ENCODE results near the gene RAB27B.

GRCh38 chr18:54878159-54878622 is 49.9 kb downstream of the RAB27B start:
- TF ChIP-seq, protein P1, sequence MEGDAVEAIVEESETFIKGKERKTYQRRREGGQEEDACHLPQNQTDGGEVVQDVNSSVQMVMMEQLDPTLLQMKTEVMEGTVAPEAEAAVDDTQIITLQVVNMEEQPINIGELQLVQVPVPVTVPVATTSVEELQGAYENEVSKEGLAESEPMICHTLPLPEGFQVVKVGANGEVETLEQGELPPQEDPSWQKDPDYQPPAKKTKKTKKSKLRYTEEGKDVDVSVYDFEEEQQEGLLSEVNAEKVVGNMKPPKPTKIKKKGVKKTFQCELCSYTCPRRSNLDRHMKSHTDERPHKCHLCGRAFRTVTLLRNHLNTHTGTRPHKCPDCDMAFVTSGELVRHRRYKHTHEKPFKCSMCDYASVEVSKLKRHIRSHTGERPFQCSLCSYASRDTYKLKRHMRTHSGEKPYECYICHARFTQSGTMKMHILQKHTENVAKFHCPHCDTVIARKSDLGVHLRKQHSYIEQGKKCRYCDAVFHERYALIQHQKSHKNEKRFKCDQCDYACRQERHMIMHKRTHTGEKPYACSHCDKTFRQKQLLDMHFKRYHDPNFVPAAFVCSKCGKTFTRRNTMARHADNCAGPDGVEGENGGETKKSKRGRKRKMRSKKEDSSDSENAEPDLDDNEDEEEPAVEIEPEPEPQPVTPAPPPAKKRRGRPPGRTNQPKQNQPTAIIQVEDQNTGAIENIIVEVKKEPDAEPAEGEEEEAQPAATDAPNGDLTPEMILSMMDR (IDR thresholded peaks at IDR 0.05), result no peak
- no peak for TF ChIP-seq EZH2 (IDR thresholded peaks at IDR 0.05; ENCODE audit: borderline replicate concordance, insufficient read depth, low read depth, low read length, poor library complexity, severe bottlenecking)
